H1 (cell line): ENCODE measurements around the gene UNC13C. TPM values are rescaled to one million over a fixed set of nuclear protein-coding genes. Genes with fewer than 3 reads are reported as not detected.

Source experiments
- CTCF ChIA-PET: fragments of 300-600 bp; sonication (Branson Sonifier 250); formaldehyde crosslinking; loops from one replicate; lab custom pipeline; 2021; ENCODE audit not compliant: partially characterized antibody; lab: Charles Lee
- POLR2A ChIA-PET: fragments of 300-600 bp; sonication (Branson Sonifier 250); formaldehyde crosslinking; loops from one replicate; lab custom pipeline; 2021; ENCODE audit warnings: inconsistent platforms; ENCODE audit not compliant: partially characterized antibody; lab: Charles Lee
- DNase-seq, 2 experiments: peaks; one replicate each; pipeline versions ENCODE4 v3.0.0 to v3.0.0-alpha.2; 2010 to 2022; ENCODE audit warnings: low spot score in 2 of 2, low read depth in 1 of 2, mixed read lengths in 1 of 2
- FAIRE-seq: peaks from 2 replicates; lab custom pipeline; 2011; peaks lifted over from hg19 to GRCh38; lab: Jason Lieb, UNC
- H2AFZ ChIP-seq: 2 replicates; pipeline ENCODE4 v1.8.1; 2012; ENCODE audit warnings: low read length, inconsistent platforms
- H2AK5ac ChIP-seq: 2 replicates; pipeline ENCODE4 v1.6.1; 2013; ENCODE audit warnings: low read depth, low read length
- H2BK120ac ChIP-seq: replicated peaks from 2 replicates; pipeline ENCODE3; 2013; ENCODE audit warnings: low read depth, low read length, inconsistent platforms
- H2BK12ac ChIP-seq: 2 replicates; pipeline ENCODE4 v1.6.1; 2013; ENCODE audit warnings: low read depth, low read length
- H2BK15ac ChIP-seq: 2 replicates; pipeline ENCODE4 v1.6.1; 2013; ENCODE audit warnings: low read length
- H2BK20ac ChIP-seq: 2 replicates; pipeline ENCODE4 v1.6.1; 2013; ENCODE audit warnings: low read length
- H2BK5ac ChIP-seq: 2 replicates; pipeline ENCODE4 v1.6.1; 2013; ENCODE audit warnings: low read depth, low read length
- H3K14ac ChIP-seq: 2 replicates; pipeline ENCODE4 v1.6.1; 2013; ENCODE audit warnings: inconsistent platforms; ENCODE audit not compliant: insufficient read length
- H3K18ac ChIP-seq: 2 replicates; pipeline ENCODE4 v1.6.1; 2013; ENCODE audit warnings: low read length; ENCODE audit errors: extremely low read depth
- H3K23ac ChIP-seq: 2 replicates; pipeline ENCODE4 v1.6.1; 2013; ENCODE audit warnings: inconsistent platforms; ENCODE audit not compliant: insufficient read length
- H3K23me2 ChIP-seq: 2 replicates; pipeline ENCODE4 v1.6.1; 2013; ENCODE audit warnings: low read depth, low read length
- H3K27ac ChIP-seq: 2 replicates; pipeline ENCODE4 v1.6.1; 2011; ENCODE audit warnings: low read depth, low read length, inconsistent platforms
- H3K27me3 ChIP-seq, 4 experiments: replicated peaks in 1 of 4; 1 replicate in 1 of 4; 2 replicates in 3 of 4; pipeline versions ENCODE4 v1.6.1 to v1.8.1; 2011 to 2013; ENCODE audit warnings: low read length in 3 of 4, mild to moderate bottlenecking in 3 of 4, inconsistent platforms in 2 of 4, mixed read lengths in 2 of 4, moderate library complexity in 1 of 4; ENCODE audit not compliant: control insufficient read depth in 3 of 4, insufficient read depth in 3 of 4; ENCODE audit errors: extremely low read depth in 1 of 4
- H3K36me3 ChIP-seq, 4 experiments: 2 replicates each; pipeline versions ENCODE4 v1.6.1 to v1.8.1; 2011 to 2013; ENCODE audit warnings: mild to moderate bottlenecking in 4 of 4, low read length in 3 of 4, moderate library complexity in 2 of 4, control low read depth in 1 of 4, inconsistent platforms in 1 of 4; ENCODE audit not compliant: insufficient read depth in 4 of 4, control insufficient read depth in 2 of 4
- H3K4ac ChIP-seq: replicated peaks from 2 replicates; pipeline ENCODE3; 2013; ENCODE audit warnings: low read length, low read depth, mixed read lengths, inconsistent platforms; ENCODE audit not compliant: insufficient read length
- H3K4me1 ChIP-seq, 4 experiments: replicated peaks in 1 of 4; 1 replicate in 1 of 4; 2 replicates in 3 of 4; pipeline versions ENCODE4 v1.6.1 to v1.8.1; 2011 to 2013; ENCODE audit warnings: low read length in 3 of 4, inconsistent platforms in 2 of 4, mixed read lengths in 1 of 4; ENCODE audit not compliant: insufficient read depth in 4 of 4, control insufficient read depth in 3 of 4
- H3K4me2 ChIP-seq, 2 experiments: 2 replicates each; pipeline versions ENCODE4 v1.6.1 to v1.8.1; 2011 to 2013; ENCODE audit warnings: low read depth in 2 of 2, low read length in 2 of 2, control low read depth in 1 of 2, inconsistent platforms in 1 of 2, mild to moderate bottlenecking in 1 of 2; ENCODE audit not compliant: insufficient read depth in 1 of 2
- H3K4me3 ChIP-seq, 4 experiments: fragments of 200-600, 300-600 bp in 1 of 4; sonication (generic), shearing (Covaris generic), sonication (Bioruptor Twin) in 1 of 4; 2 replicates each; pipeline versions ENCODE4 v1.5.1 to v1.8.1; 2011 to 2016; ENCODE audit warnings: low read length in 4 of 4, low read depth in 3 of 4, control low read depth in 2 of 4, inconsistent platforms in 2 of 4, mild to moderate bottlenecking in 2 of 4, mixed read lengths in 1 of 4, moderate library complexity in 1 of 4; ENCODE audit not compliant: insufficient read depth in 2 of 4; ENCODE audit errors: extremely low read depth in 1 of 4
- H3K56ac ChIP-seq: replicated peaks from 2 replicates; pipeline ENCODE3; 2013; ENCODE audit warnings: low read depth, mild to moderate bottlenecking, mixed read lengths, low read length, inconsistent platforms; ENCODE audit not compliant: insufficient read length
- H3K79me1 ChIP-seq: 2 replicates; pipeline ENCODE4 v1.6.1; 2013; ENCODE audit warnings: low read depth, low read length, control low read depth
- H3K79me2 ChIP-seq, 2 experiments: 2 replicates each; pipeline versions ENCODE4 v1.6.1 to v1.8.1; 2012 to 2013; ENCODE audit warnings: low read length in 2 of 2, mild to moderate bottlenecking in 2 of 2, inconsistent platforms in 1 of 2; ENCODE audit not compliant: insufficient read depth in 2 of 2, control insufficient read depth in 1 of 2
- H3K9ac ChIP-seq, 4 experiments: replicated peaks in 1 of 4; 1 replicate in 1 of 4; 2 replicates in 3 of 4; pipeline versions ENCODE4 v1.6.1 to v1.8.1; 2011 to 2013; ENCODE audit warnings: low read depth in 3 of 4, low read length in 3 of 4, control low read depth in 2 of 4, mild to moderate bottlenecking in 2 of 4, moderate library complexity in 2 of 4, inconsistent platforms in 1 of 4; ENCODE audit errors: extremely low read depth in 1 of 4
- H3K9me3 ChIP-seq, 2 experiments: 2 replicates each; pipeline versions ENCODE4 v1.6.1 to v1.8.1; 2012 to 2013; ENCODE audit warnings: mild to moderate bottlenecking in 2 of 2, moderate library complexity in 2 of 2, control low read depth in 1 of 2, inconsistent platforms in 1 of 2, low read depth in 1 of 2, low read length in 1 of 2, mixed read lengths in 1 of 2; ENCODE audit not compliant: insufficient read depth in 2 of 2
- H4K20me1 ChIP-seq, 2 experiments: replicated peaks in 1 of 2; 2 replicates each; pipeline versions ENCODE3 to v1.8.1; 2011 to 2013; ENCODE audit warnings: inconsistent platforms in 2 of 2, low read length in 2 of 2, mild to moderate bottlenecking in 1 of 2; ENCODE audit not compliant: insufficient read depth in 2 of 2, control insufficient read depth in 1 of 2
- H4K5ac ChIP-seq: 2 replicates; pipeline ENCODE4 v1.6.1; 2013; ENCODE audit warnings: low read length, low read depth, mixed read lengths, inconsistent platforms; ENCODE audit not compliant: insufficient read length
- H4K8ac ChIP-seq: 2 replicates; pipeline ENCODE4 v1.8.0; 2013; ENCODE audit warnings: mild to moderate bottlenecking, moderate library complexity, low read length, inconsistent platforms; ENCODE audit not compliant: insufficient read depth; ENCODE audit errors: extremely low read depth
- H4K91ac ChIP-seq: replicated peaks from 2 replicates; pipeline ENCODE3; 2013; ENCODE audit warnings: low read length, mixed read lengths, inconsistent platforms; ENCODE audit not compliant: insufficient read length
- ATF2 ChIP-seq: IDR thresholded peaks from 2 replicates; pipeline ENCODE4 v1.6.1; 2012; ENCODE audit warnings: low read length, inconsistent platforms
- CHD2 ChIP-seq: IDR thresholded peaks from 2 replicates; pipeline ENCODE4 v1.6.1; 2012; ENCODE audit warnings: low read length, improper control_type of control experiment
- KDM4A ChIP-seq: IDR thresholded peaks from one replicate; pipeline ENCODE4 v1.7.1; 2012; ENCODE audit warnings: low read depth, mild to moderate bottlenecking, moderate library complexity, low read length, inconsistent platforms; ENCODE audit not compliant: severe bottlenecking
- PHF8 ChIP-seq: fragments of 200-600 bp; sonication (generic); conservative IDR thresholded peaks from 2 replicates; pipeline ENCODE4 v1.7.1; 2012; ENCODE audit warnings: low read depth, mild to moderate bottlenecking, inconsistent platforms, low read length, moderate library complexity
- POLR2A ChIP-seq, 2 experiments: IDR thresholded peaks; 1 replicate in 1 of 2; 2 replicates in 1 of 2; pipeline ENCODE4 v1.6.1; 2011; ENCODE audit warnings: low read depth in 2 of 2, low read length in 2 of 2, mild to moderate bottlenecking in 2 of 2; ENCODE audit errors: control extremely low read depth in 1 of 2
- RAD21 ChIP-seq, 2 experiments: IDR thresholded peaks in 1 of 2; conservative IDR thresholded peaks in 1 of 2; 2 replicates each; pipeline ENCODE4 v1.6.1; 2011; ENCODE audit warnings: low read depth in 2 of 2, low read length in 2 of 2, improper control_type of control experiment in 1 of 2, inconsistent platforms in 1 of 2, mild to moderate bottlenecking in 1 of 2, moderate library complexity in 1 of 2
- RNF2 ChIP-seq: fragments of 200-900, 300-1000 bp; sonication (generic); IDR thresholded peaks from 2 replicates; pipeline ENCODE4 v1.7.1; 2016; ENCODE audit warnings: borderline replicate concordance, low read depth, mild to moderate bottlenecking, antibody characterized with exemption, low read length; ENCODE audit not compliant: poor library complexity, severe bottlenecking; ENCODE audit errors: missing control alignments
- SIRT6 ChIP-seq: IDR thresholded peaks from one replicate; pipeline ENCODE4 v1.7.1; 2012; ENCODE audit warnings: low read length, inconsistent platforms
- WGBS, 2 experiments: shearing (Covaris generic) in 1 of 2; methylation state at CpG; one replicate each; pipeline versions ENCODE4 v1.1.6 to v1.1.7; 2013 to 2015; ENCODE audit warnings: low lambda C conversion rate in 2 of 2, mixed read lengths in 2 of 2, inconsistent platforms in 1 of 2, low coverage in 1 of 2, missing lambda C conversion rate in 1 of 2; ENCODE audit not compliant: insufficient replicate concordance in 2 of 2, insufficient coverage in 1 of 2, insufficient read length in 1 of 2; ENCODE audit errors: extremely low coverage in 1 of 2, missing lambda C conversion rate in 1 of 2; 5-methylcytosine and 5-hydroxymethylcytosine counted together
- polyA plus RNA-seq, 7 experiments: library from polyadenylated mRNA; depleted of rRNA in 3 of 7; stranded (reverse) in 5 of 7; unstranded in 2 of 7; fragments of >200 nt in 5 of 7; fragments of 200-250 nt in 2 of 7; gene quantifications; 1 replicate in 5 of 7; 2 replicates in 1 of 7; 4 replicates in 1 of 7; pipeline versions ENCODE4 v1.2.1 to v1.2.3, GENCODE V29; 2011 to 2013; ENCODE audit warnings: missing spikeins in 2 of 7, mixed read lengths in 2 of 7
- total RNA-seq: library from RNA; stranded (reverse); fragmentation: NEBNext Ultra II Directional; extraction: Animal tissue kit (Norgen Biotek cat#: 25700); gene quantifications from 2 replicates; pipeline ENCODE4 v1.2.1, GENCODE V29; 2021

The UNC13C gene
- total and polyA plus RNA-seq, 2 of the 8 experiments (the other 6 are each of a cell fraction or from before 2014, with no cell fraction given): 0.02 to 0.13 TPM

DNA sequence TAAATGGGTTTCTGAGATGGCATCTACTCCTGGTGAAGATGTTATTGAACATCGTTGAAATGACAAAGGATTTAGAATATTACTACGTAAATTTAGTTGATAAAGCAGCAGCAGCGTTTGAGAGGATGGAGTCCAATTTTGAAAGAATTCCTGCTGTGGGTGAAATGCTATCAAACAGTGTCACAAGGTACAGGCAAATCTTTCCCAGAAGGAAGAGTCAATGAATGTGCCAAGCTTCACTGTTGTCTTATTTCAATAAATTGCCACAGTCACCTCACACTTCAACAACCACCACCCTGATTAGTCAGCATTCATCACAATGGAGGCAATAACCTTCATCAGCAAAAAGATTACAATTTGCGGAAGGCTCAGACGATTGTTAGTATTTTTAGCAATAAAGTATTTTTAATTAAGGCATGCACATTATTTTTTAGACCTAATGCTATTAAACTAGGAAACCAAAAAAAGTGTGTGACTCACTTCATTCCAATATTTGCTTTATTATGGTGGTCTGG, 142.8 kb downstream of the UNC13C start:
- no peaks in the 10 kb centered on the region for H3K79me2 ChIP-seq
- 86% methylated on average over 5 of the region's 5 CpGs; no CpG with 5 or more reads in 1 of the 2 experiments for WGBS, 2 experiments
- no peak overlapping the region for H3K23ac ChIP-seq
- no peak overlapping the region for H3K56ac ChIP-seq
- no peak overlapping the region for H2AFZ ChIP-seq
- no peak overlapping the region for H4K91ac ChIP-seq
- H3K4me1 ChIP-seq: no peaks in the 10 kb centered on the region
- H2BK20ac ChIP-seq: no peak overlapping the region
- no peak overlapping the region for H3K4ac ChIP-seq
- no peaks in the 10 kb centered on the region for H3K23me2 ChIP-seq
- no peak overlapping the region for H3K27ac ChIP-seq
- no peaks in the 10 kb centered on the region; a peak in 1 of 8 replicates for H3K36me3 ChIP-seq
- H3K4me2 ChIP-seq: no peak overlapping the region
- no peaks in the 10 kb centered on the region for H3K79me1 ChIP-seq
- H2AK5ac ChIP-seq: no peak overlapping the region
- H2BK120ac ChIP-seq: no peak overlapping the region
- peaks cover 0 to 1% (median 0%) of the 10 kb centered on the region in 4 experiments; a peak in 1 of 7 replicates for H3K27me3 ChIP-seq
- DNase-seq: no peak
- peaks cover 7 to 26% of the 10 kb centered on the region in 2 experiments; a peak in 3 of 4 replicates for H3K9me3 ChIP-seq
- no peak for FAIRE-seq
- ChIA-PET POLR2A (no interaction called here), CTCF (interaction anchor here (2.1 kb wide), 1 partner anchor 38 kb away, joined by 6 read pairs; no protein-coding TSS in a partner anchor)
- H3K18ac ChIP-seq: no peak overlapping the region
- H2BK15ac ChIP-seq: no peak overlapping the region
- no peak overlapping the region for H4K8ac ChIP-seq
- H3K4me3 ChIP-seq: no peak overlapping the region
- no peak overlapping the region for H4K5ac ChIP-seq
- H3K9ac ChIP-seq: no peak overlapping the region
- TF ChIP-seq ATF2 (no peak), CHD2 (no peak), SIRT6 (no peak), POLR2A (IDR thresholded peaks at IDR 0.05; ENCODE audit: control extremely low read depth in 1 of 2, low read depth in 2 of 2, low read length in 2 of 2) (no peak), PHF8 (no peak), RAD21 (IDR thresholded peaks at IDR 0.05 in 1 of 2, conservative IDR thresholded peaks at IDR 0.05 in 1 of 2; ENCODE audit: low read depth in 2 of 2, low read length in 2 of 2) (no peak), KDM4A (no peak), RNF2 (no peak)
- TF ChIP-seq, all 59 proteins: peak for 0
- Histone ChIP-seq H2BK12ac (no peak overlapping the region), H4K20me1 (no peaks in the 10 kb centered on the region), H2BK5ac (no peak overlapping the region), H3K14ac (no peak overlapping the region)
